BLaER1 (cell line): ENCODE measurements around the gene PFN4.

Source experiments
- H3K27ac ChIP-seq: shearing (Covaris generic); formaldehyde crosslinking; 2 replicates; pipeline ENCODE4 v1.8.1; 2022
- H3K27me3 ChIP-seq: shearing (Covaris generic); formaldehyde crosslinking; 2 replicates; pipeline ENCODE4 v1.8.1; 2022
- H3K36me3 ChIP-seq: shearing (Covaris generic); formaldehyde crosslinking; 2 replicates; pipeline ENCODE4 v1.8.1; 2022
- H3K4me1 ChIP-seq: shearing (Covaris generic); formaldehyde crosslinking; 2 replicates; pipeline ENCODE4 v1.8.1; 2022
- H3K4me2 ChIP-seq: shearing (Covaris generic); formaldehyde crosslinking; 2 replicates; pipeline ENCODE4 v1.8.1; 2022
- H3K4me3 ChIP-seq: shearing (Covaris generic); formaldehyde crosslinking; 2 replicates; pipeline ENCODE4 v1.8.1; 2022
- H3K9ac ChIP-seq: shearing (Covaris generic); formaldehyde crosslinking; 2 replicates; pipeline ENCODE4 v1.8.1; 2022
- H3K9me3 ChIP-seq: shearing (Covaris generic); formaldehyde crosslinking; 2 replicates; pipeline ENCODE4 v1.8.1; 2022
- H4K20me1 ChIP-seq: shearing (Covaris generic); formaldehyde crosslinking; 2 replicates; pipeline ENCODE4 v1.8.1; 2022
- Cebpa-rat ChIP-seq: shearing (Covaris generic); IDR thresholded peaks from 2 replicates; pipeline ENCODE4 v1.8.1; 2022

The PFN4 gene

DNA sequence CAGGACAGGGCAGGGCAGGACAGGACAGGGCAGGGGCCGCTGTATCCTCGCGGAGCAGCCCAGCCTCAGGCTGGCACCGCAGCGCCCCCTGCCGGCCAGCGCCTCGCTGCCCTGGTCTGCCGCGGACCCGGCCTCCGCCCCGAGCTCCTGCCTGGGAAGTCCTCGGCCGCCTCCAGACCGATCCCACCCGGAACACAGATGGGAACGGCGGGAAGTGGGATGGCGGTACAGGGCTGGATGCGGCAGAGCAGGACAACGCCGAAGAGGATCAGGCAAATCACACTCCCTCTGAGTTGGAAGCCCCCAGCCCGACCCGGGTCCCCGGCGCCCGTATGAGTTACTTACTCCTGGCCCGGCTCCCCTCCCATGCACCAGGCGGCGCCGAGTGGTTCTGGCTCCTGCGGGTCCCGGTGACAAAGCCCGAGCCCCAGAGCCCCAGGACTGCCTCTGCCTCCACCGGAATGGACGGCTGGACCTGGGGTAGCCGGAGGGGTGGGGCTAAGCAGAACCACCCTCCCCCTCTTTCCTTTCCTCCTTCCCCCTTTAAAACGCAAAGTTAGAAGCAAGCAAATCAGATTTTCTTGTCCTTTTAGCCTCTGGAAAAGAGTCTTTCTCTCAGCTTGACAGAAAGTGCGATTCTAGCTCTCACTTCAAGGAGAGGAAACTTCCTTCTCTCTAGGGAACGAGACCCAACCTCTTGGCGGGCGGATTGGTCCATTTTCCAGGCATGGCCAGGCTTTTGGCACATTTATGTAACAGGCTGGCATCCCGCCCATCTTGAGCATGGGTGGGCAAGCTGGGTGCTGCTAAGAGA lies 38.5 kb downstream of the PFN4 start, which contains the start of gene TP53I3:
Gene TP53I3 (minus strand): TSS at position 449 of the 814 bp plus-strand sequence. CDS start 508 bp downstream, outside the sequence.
- peak within 1 kb of the TSS; percentile 73 for H3K4me3 ChIP-seq
- no peaks in the 10 kb centered on the region for H3K27me3 ChIP-seq
- peaks cover 18% of the 10 kb centered on the region for H3K4me1 ChIP-seq
- no peaks in the 10 kb centered on the region for H4K20me1 ChIP-seq
- H3K9ac ChIP-seq = peak within 1 kb of the TSS; percentile 81
- no peak for TF ChIP-seq Cebpa-rat
- peak within 1 kb of the TSS; percentile 69 for H3K27ac ChIP-seq
- H3K9me3 ChIP-seq = no peaks in the 10 kb centered on the region
- peak within 1 kb of the TSS; percentile 92 for H3K4me2 ChIP-seq
- peaks cover 53% of the 10 kb centered on the region for H3K36me3 ChIP-seq

DNA sequence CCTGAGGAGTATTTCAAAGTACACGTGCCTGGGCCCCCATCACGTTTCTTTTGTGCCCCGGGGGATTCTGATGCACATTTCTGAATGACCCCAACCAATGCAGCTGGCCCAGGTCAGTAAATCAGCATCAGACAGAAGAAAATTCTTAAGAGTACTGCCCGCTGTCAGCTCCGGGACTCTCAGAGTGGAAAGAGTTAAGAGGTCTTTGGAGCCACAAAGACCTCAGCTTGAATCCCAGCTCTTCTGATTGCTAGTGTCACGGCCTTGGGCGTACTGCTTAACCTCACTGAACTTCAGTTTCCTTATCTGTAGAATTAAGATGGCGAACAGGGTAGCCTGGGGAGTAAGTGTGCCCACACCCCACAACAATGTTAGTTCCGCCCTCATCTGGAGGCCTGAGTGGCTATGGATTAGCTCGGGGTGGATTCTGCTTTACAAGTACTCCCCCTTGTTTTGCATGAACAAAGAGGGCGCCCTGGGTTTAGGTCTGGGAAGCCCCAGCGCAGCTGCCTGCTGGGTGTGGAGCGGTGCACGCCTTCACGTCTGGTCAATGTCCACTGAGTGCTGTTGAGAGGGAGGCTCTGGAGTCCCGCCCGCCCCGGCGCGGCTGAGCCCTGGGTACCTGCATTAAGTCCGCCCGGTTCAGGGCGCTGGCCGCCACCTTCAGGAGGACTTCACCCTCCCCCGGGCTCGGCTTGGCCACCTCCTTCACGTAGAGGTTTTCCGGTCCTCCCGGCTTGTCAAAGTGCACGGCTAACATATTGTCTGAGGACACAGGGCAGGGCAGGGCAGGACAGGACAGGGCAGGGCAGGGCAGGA lies 39.4 kb downstream of the PFN4 start:
- Histone ChIP-seq H3K9ac (peak overlapping the region; percentile 81), H3K27me3 (no peaks in the 10 kb centered on the region), H3K4me3 (peak overlapping the region; percentile 73), H3K9me3 (no peaks in the 10 kb centered on the region), H3K4me2 (peak overlapping the region; percentile 92), H4K20me1 (no peaks in the 10 kb centered on the region), H3K4me1 (peaks cover 18% of the 10 kb centered on the region), H3K36me3 (peaks cover 48% of the 10 kb centered on the region), H3K27ac (peak overlapping the region; percentile 69)
- TF ChIP-seq Cebpa-rat = no peak

DNA sequence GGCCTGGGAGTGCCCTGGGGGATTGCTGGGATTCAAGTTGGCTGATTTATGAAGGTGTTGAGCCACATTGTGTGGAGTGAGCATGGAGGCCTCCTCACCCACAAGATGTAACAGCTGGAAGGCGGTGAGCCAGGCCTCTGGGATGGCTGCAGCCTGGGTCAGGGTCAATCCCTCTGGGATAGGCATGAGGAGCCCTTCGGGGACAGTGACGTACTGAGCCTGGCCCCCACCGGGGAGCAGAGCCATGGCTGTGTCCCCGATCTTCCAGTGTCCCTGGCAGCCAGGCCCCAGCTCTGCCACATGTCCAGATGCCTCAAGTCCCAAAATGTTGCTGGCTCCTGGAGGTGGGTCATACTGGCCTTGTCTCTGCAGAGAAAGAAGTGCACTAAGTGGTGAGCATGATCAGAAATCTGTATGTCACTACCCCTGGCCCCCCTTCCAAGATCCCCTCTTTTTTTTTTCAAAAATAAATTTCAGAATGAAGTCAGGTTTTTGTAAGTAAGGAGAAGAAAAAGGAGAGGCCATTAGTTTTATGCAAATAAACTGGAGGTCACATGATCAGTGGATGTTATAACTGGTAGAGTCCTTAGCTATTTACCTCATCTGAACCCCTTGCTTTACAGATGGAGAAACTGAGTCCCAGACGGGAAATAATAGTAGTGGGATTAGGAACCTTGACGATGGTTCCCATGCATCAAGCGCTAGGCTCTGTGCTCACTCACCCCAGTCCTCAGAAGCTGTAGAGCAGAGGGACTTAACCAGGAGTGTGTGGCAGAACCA lies 40.2 kb downstream of the PFN4 start:
- Histone ChIP-seq H3K4me3 (no peak overlapping the region; the same call in 1 of the 2 replicates), H3K4me2 (peak overlapping the region; percentile 92), H3K4me1 (peaks cover 26% of the 10 kb centered on the region), H3K9ac (no peak overlapping the region), H3K9me3 (no peaks in the 10 kb centered on the region), H3K27ac (peak overlapping the region; percentile 69; the same call in 1 of the 2 replicates), H3K36me3 (peaks cover 40% of the 10 kb centered on the region), H4K20me1 (no peaks in the 10 kb centered on the region), H3K27me3 (no peaks in the 10 kb centered on the region)
- no peak for TF ChIP-seq Cebpa-rat

DNA sequence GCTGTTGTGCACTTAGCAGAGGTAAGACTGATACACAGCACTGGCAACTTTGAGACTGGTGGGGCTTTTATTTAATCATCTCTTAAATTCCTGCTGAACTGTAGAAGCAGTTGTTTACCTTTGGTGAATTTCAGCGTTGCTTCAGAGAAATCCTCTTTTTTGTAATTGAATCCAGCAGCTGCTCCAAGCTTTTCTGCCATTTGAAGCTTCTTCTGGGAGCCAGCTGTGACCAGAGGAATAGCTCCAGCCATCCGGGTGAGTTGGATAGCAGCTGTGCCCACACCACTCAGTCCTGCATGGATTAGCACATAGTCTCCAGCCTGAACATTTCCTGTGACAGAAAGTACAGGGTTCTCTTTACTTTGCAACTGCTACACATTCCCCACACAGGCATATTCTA lies 42.4 kb downstream of the PFN4 start:
- Histone ChIP-seq H3K9me3 (no peaks in the 10 kb centered on the region), H3K4me1 (peaks cover 33% of the 10 kb centered on the region), H4K20me1 (no peaks in the 10 kb centered on the region), H3K4me2 (no peak overlapping the region), H3K36me3 (peaks cover 36% of the 10 kb centered on the region), H3K4me3 (no peak overlapping the region), H3K9ac (no peak overlapping the region), H3K27ac (no peak overlapping the region), H3K27me3 (no peaks in the 10 kb centered on the region)
- TF ChIP-seq Cebpa-rat = no peak

DNA sequence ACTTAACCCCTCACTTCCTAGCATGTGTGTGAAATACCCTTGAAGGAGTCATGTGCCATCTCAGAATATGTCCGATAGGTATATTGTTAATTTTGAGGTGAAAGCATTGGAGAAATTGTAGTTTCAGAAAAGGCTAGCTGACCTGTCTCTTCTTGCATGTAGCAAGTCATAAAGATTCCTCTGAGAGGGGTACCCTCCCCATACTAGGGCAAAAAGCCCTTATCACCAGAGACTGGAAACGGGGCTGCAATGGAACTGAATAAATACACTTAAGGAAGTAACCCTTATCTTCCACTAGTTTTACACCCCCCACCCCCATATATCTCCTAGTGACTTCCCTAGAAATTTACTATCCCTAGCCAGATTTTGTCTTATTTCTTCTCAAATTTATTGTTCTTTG lies 45.3 kb downstream of the PFN4 start:
- H3K4me3 ChIP-seq = peak overlapping the region; percentile 84
- H3K36me3 ChIP-seq = peaks cover 46% of the 10 kb centered on the region
- peak overlapping the region; percentile 88 for H3K9ac ChIP-seq
- peak overlapping the region; percentile 93 for H3K4me2 ChIP-seq
- peaks cover 30% of the 10 kb centered on the region for H3K4me1 ChIP-seq
- no peaks in the 10 kb centered on the region for H3K9me3 ChIP-seq
- no peaks in the 10 kb centered on the region for H3K27me3 ChIP-seq
- TF ChIP-seq Cebpa-rat = no peak
- H3K27ac ChIP-seq = peak overlapping the region; percentile 74; the same call in 1 of the 2 replicates
- H4K20me1 ChIP-seq = peaks cover 21% of the 10 kb centered on the region

DNA sequence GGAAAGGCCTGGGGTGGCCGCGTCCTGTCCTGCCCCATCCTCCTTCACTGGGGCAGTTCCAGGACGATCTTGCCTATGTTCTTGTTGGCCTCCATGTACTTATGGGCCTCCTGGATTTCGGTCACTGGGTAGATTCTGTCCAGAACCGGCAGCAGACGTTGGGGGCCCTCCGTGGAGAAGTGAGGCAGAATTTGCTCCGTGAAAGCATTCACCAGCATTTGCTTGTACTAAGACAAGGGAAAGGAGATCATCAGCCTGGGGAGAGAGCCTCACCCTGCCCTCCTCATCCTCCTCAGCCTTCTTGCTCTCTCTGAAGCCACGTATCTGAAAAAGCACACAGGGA lies 45.6 kb downstream of the PFN4 start:
- H3K9me3 ChIP-seq = no peaks in the 10 kb centered on the region
- peak overlapping the region; percentile 84 for H3K4me3 ChIP-seq
- peaks cover 46% of the 10 kb centered on the region for H3K36me3 ChIP-seq
- H4K20me1 ChIP-seq = peaks cover 25% of the 10 kb centered on the region
- peak overlapping the region; percentile 93 for H3K4me2 ChIP-seq
- no peaks in the 10 kb centered on the region for H3K27me3 ChIP-seq
- H3K27ac ChIP-seq = peak overlapping the region; percentile 74
- peak overlapping the region; percentile 88 for H3K9ac ChIP-seq
- no peak for TF ChIP-seq Cebpa-rat
- peaks cover 30% of the 10 kb centered on the region for H3K4me1 ChIP-seq

DNA sequence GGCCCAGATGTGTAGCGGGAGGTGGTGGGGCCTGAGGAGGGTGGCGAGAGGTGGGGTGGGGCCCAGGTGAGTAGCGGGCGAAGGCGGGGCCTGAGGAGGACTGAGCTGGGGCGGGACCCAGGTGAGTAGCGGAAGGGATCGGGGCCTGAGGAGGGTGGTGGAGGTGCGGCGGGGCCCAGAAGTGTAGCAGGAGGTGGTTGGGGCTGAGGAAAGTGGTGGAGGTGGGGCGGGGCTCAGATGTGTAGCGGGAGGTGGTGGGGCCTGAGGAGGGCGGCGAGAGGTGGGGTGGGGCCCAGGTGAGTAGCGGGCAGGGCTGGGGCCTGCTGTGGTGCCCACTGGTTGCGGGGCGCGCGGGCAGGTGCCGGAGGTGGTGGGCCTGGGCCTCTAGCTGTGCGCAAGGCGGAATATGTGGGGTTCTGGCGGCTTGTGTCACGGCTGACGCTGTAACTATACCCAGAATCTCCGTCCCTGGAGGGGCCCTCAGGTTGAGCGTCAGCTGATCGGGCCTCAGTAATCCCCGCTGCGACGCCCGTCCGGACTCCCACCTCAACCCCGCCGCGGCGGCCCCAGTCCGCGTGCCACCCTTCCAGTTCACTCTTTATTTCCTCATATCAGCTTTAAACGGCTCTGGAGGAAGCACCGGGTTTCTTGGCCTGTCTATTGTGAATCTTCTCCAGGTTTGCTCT lies 46.1 kb downstream of the PFN4 start:
- TF ChIP-seq Cebpa-rat = no peak
- Histone ChIP-seq H3K9ac (peak overlapping the region; percentile 88), H4K20me1 (peaks cover 29% of the 10 kb centered on the region), H3K36me3 (peaks cover 46% of the 10 kb centered on the region), H3K9me3 (no peaks in the 10 kb centered on the region), H3K4me3 (peak overlapping the region; percentile 84), H3K4me1 (peaks cover 30% of the 10 kb centered on the region), H3K27me3 (no peaks in the 10 kb centered on the region), H3K4me2 (peak overlapping the region; percentile 93), H3K27ac (peak overlapping the region; percentile 74)

DNA sequence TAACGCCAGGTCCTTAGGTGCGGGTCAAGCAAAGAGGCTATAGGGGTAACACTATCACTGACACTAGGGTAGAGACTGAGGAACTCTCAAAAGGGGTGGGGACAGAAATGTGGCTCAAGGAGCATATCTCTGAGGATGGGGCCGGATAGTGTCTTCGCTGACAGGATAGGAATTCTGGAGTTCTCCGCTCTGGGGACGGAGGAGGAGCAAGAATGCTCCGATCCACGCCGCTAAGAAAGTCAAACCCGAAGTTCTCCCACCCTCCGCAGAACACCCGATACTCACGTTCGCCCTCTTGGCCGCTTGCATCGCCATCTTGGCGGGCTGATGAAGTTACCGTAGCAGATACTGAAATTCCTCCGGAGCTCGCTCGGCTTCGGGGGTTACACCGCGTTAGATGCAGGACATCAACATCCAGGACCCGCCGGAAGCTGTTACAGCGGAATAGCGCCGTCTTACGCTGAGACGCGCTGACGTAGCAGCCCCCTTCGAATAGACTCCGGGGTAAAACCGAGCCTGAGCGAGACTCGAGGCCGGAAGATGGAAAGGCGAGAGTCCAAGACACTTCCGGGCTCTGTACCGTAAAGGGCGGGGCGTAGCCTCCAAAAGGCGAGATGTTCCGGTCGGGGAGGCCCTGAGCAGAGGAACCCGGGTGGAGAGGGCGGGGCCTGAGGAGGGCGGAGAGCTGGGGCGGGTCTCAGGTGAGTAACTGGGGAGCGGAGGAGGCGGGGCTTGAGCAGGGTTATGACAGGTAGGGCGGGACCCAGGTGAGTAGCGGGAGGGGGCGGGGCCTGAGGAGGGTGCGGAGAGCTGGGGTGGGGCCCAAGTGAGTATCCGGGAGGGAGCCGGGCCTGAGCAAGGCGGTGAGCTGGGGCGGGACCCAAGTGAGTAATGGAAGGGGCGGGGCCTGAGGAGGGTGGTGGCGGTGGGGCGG lies 47.0 kb downstream of the PFN4 start, which contains the start of gene SF3B6:
Gene SF3B6 (minus strand): TSS at position 412 of the 934 bp plus-strand sequence. CDS start 97 bp downstream, at position 315.
- Histone ChIP-seq H4K20me1 (peaks cover 36% of the 10 kb centered on the region), H3K4me3 (peak within 1 kb of the TSS; percentile 84), H3K4me1 (peaks cover 30% of the 10 kb centered on the region), H3K4me2 (peak within 1 kb of the TSS; percentile 93), H3K9ac (peak within 1 kb of the TSS; percentile 88), H3K9me3 (no peaks in the 10 kb centered on the region), H3K27me3 (no peaks in the 10 kb centered on the region), H3K27ac (peak within 1 kb of the TSS; percentile 84), H3K36me3 (peaks cover 46% of the 10 kb centered on the region)
- TF ChIP-seq Cebpa-rat = no peak
